Lower leg skin (tissue), 4 donors: Measurements from ENCODE around the gene CEMIP2. TPM values are rescaled to one million over a fixed set of nuclear protein-coding genes. Genes with fewer than 3 reads are reported as not detected.

ENCODE experiments used
- DNase-seq, 2 donors: peaks; one replicate each; pipeline ENCODE4 v3.0.0-alpha.2; 2019; ENCODE audit warnings: low spot score in 2 of 2
- H3K4me3 ChIP-seq: fragments of 200-600 bp; sonication (generic); 2 replicates; pipeline ENCODE4 v1.5.1; 2017; ENCODE audit warnings: mild to moderate bottlenecking, low read depth; ENCODE audit not compliant: poor library complexity, severe bottlenecking
- CTCF ChIP-seq, 3 donors: fragments of 450-650 bp; IDR thresholded peaks; one replicate each; pipeline ENCODE4 v1.5.1; 2016; ENCODE audit warnings: antibody characterized with exemption in 3 of 3, mild to moderate bottlenecking in 3 of 3, moderate library complexity in 2 of 3
- POLR2A ChIP-seq, 2 donors: fragments of 450-650 bp; IDR thresholded peaks; one replicate each; pipeline ENCODE4 v1.6.1; 2016 to 2017; ENCODE audit warnings: antibody characterized with exemption in 2 of 2, mild to moderate bottlenecking in 1 of 2, moderate library complexity in 1 of 2
- WGBS, 2 donors: methylation state at CpG; one replicate each; pipeline ENCODE4 v1.1.5; 2018; 5-methylcytosine and 5-hydroxymethylcytosine counted together
- intact Hi-C: fragments of 100-400 bp; cut with DNase I; formaldehyde crosslinking; loops from one replicate; pipeline ENCODE4 v1.15.0; 2023; ENCODE audit warnings: low total_unique reads
- total RNA-seq, 4 donors: library from RNA; depleted of rRNA; stranded (reverse); fragments of >200 nt; gene quantifications; one replicate each; pipeline ENCODE4 v1.1.0, GENCODE V29; 2016

CEMIP2 gene
- total RNA-seq, 4 donors from 2014 or later = 20.6 to 48.6 (median 29.0) TPM

GRCh38 chr9:71671289-71671688 is 97.0 kb downstream of the CEMIP2 start:
- intact Hi-C loops = no loop called here
- WGBS, 2 donors = 85 to 86% methylated on average over 3 of the region's 3 CpGs
- no peak for DNase-seq
- no peak overlapping the region for H3K4me3 ChIP-seq
- TF ChIP-seq CTCF (IDR thresholded peaks at IDR 0.05) (no peak), POLR2A (IDR thresholded peaks at IDR 0.05) (no peak)

GRCh38 chr9:71670121-71670520 is 98.2 kb downstream of the CEMIP2 start:
- 83 to 94% methylated on average over 1 of the region's 1 CpG for WGBS, 2 donors
- TF ChIP-seq CTCF (IDR thresholded peaks at IDR 0.05) (no peak), POLR2A (IDR thresholded peaks at IDR 0.05) (no peak)
- H3K4me3 ChIP-seq = no peak overlapping the region
- DNase-seq = no peak
- intact Hi-C loops = no loop called here

GRCh38 chr9:71669284-71669995 is 98.9 kb downstream of the CEMIP2 start:
- DNase-seq = no peak
- 85 to 87% methylated on average over 3 of the region's 3 CpGs for WGBS, 2 donors
- no peak overlapping the region for H3K4me3 ChIP-seq
- TF ChIP-seq POLR2A (IDR thresholded peaks at IDR 0.05) (no peak), CTCF (IDR thresholded peaks at IDR 0.05) (no peak)
- intact Hi-C loops = no loop called here

- TF ChIP-seq POLR2A (IDR thresholded peaks at IDR 0.05) (no peak), CTCF (IDR thresholded peaks at IDR 0.05) (no peak)
- DNase-seq = no peak
- intact Hi-C loops = no loop called here
- H3K4me3 ChIP-seq = no peak overlapping the region
- 94 to 98% methylated on average over 2 of the region's 2 CpGs for WGBS, 2 donors
These were observed 99.6 kb downstream of the CEMIP2 start for GRCh38 chr9:71668717-71669116.

GRCh38 chr9:71665247-71665646 is 103.1 kb downstream of the CEMIP2 start:
- WGBS, 2 donors = 81% methylated on average over 5 of the region's 5 CpGs
- TF ChIP-seq POLR2A (IDR thresholded peaks at IDR 0.05) (no peak), CTCF (IDR thresholded peaks at IDR 0.05) (no peak)
- intact Hi-C loops = no loop called here
- H3K4me3 ChIP-seq = no peak overlapping the region
- DNase-seq = no peak

GRCh38 chr9:71664566-71664965 is 103.7 kb downstream of the CEMIP2 start:
- 58% methylated on average over 3 of the region's 3 CpGs for WGBS, 2 donors
- DNase-seq = no peak
- no peak overlapping the region for H3K4me3 ChIP-seq
- no peak for TF ChIP-seq CTCF (IDR thresholded peaks at IDR 0.05)
- intact Hi-C loops = no loop called here
